Transverse colon (tissue), 4 donors: ENCODE data around the gene CTCF. TPM values are rescaled to one million over a fixed set of nuclear protein-coding genes. Genes with fewer than 3 reads are reported as not detected.

Experiments
- DNase-seq: peaks from one replicate; pipeline ENCODE4 v3.0.0-alpha.2; 2019
- H3K27ac ChIP-seq, 4 donors: fragments of 200-600 bp; sonication (generic); 2 replicates each; pipeline ENCODE4 v1.5.1; 2016 to 2018; ENCODE audit warnings: inconsistent platforms in 4 of 4
- H3K27me3 ChIP-seq: fragments of 200-600 bp; sonication (generic); 2 replicates; pipeline ENCODE4 v1.5.1; 2017; ENCODE audit warnings: inconsistent platforms
- H3K36me3 ChIP-seq, 4 donors: fragments of 200-600 bp; sonication (generic); 2 replicates each; pipeline ENCODE4 v1.5.1; 2017 to 2019; ENCODE audit warnings: inconsistent platforms in 4 of 4
- H3K4me1 ChIP-seq, 4 donors: fragments of 200-600 bp; sonication (generic); 2 replicates each; pipeline ENCODE4 v1.5.1; 2017 to 2020; ENCODE audit warnings: inconsistent platforms in 4 of 4
- H3K4me3 ChIP-seq, 4 donors: fragments of 200-600 bp; sonication (generic); 1 replicate in 1 of 4; 2 replicates in 3 of 4; pipeline versions ENCODE4 v1.5.1 to v1.6.1; 2017 to 2019; ENCODE audit warnings: inconsistent platforms in 4 of 4
- H3K9me3 ChIP-seq, 2 donors: fragments of 200-600 bp; sonication (generic); 2 replicates each; pipeline ENCODE4 v1.5.1; 2017 to 2019; ENCODE audit warnings: inconsistent platforms in 2 of 2
- CTCF ChIP-seq, 5 experiments: fragments of 200-600 bp in 3 of 5; fragments of 450-650 bp in 2 of 5; sonication (generic) in 3 of 5; IDR thresholded peaks; 1 replicate in 2 of 5; 2 replicates in 3 of 5; pipeline ENCODE4 v1.5.1; 2016 to 2017; ENCODE audit warnings: antibody characterized with exemption in 5 of 5, inconsistent platforms in 3 of 5, mild to moderate bottlenecking in 2 of 5, moderate library complexity in 1 of 5
- EP300 ChIP-seq: sonication (generic); formaldehyde crosslinking; IDR thresholded peaks from one replicate; pipeline ENCODE4 v1.6.1; 2017; ENCODE audit warnings: antibody characterized with exemption, low read depth
- POLR2A ChIP-seq: fragments of 450-650 bp; IDR thresholded peaks from one replicate; pipeline ENCODE4 v1.6.1; 2016; ENCODE audit warnings: antibody characterized with exemption, mild to moderate bottlenecking, moderate library complexity
- POLR2AphosphoS5 ChIP-seq, 3 donors: sonication (generic); formaldehyde crosslinking; IDR thresholded peaks; one replicate each; pipeline ENCODE4 v1.6.1; 2016; ENCODE audit warnings: antibody characterized with exemption in 3 of 3
- WGBS, 2 donors: methylation state at CpG; one replicate each; pipeline ENCODE4 v1.1.5; 2018; ENCODE audit warnings: low coverage in 1 of 2; 5-methylcytosine and 5-hydroxymethylcytosine counted together
- in situ Hi-C, 4 donors: fragments of 200-750 bp; cut with MboI; loops; one replicate each; pipeline versions ENCODE4 v1.15.0 to v1.15.1; 2017; ENCODE audit warnings: low sequenced_read_pairs in 3 of 4, low pct_ligation_motif_present in 1 of 4, low pct_unique_long_range_greater_than_20kb in 1 of 4
- intact Hi-C: fragments of 100-400 bp; cut with DNase I; formaldehyde crosslinking; loops from one replicate; pipeline ENCODE4 v1.15.1; 2023; ENCODE audit warnings: low total_unique reads
- total RNA-seq, 4 donors: library from RNA; depleted of rRNA; stranded (reverse); fragments of >200 nt; gene quantifications; one replicate each; pipeline ENCODE4 v1.1.0, GENCODE V29; 2016

The CTCF gene
- total RNA-seq, 4 donors from 2014 or later: 40.0 to 46.8 (median 41.9) TPM

GRCh38 chr16:67672739-67673662 lies 110.7 kb downstream of the CTCF start:
- Histone ChIP-seq H3K4me3 (no peak overlapping the region), H3K27ac (peak overlapping the region; percentile 73 to 84 (median 82)), H3K4me1 (peaks cover 27 to 53% (median 40%) of the 10 kb centered on the region in 4 donors), H3K36me3 (no peaks in the 10 kb centered on the region), H3K9me3 (no peaks in the 10 kb centered on the region), H3K27me3 (no peaks in the 10 kb centered on the region)
- in situ Hi-C loops (loop anchor here in 3 of 4 donors (10.0 to 25.0 kb wide), 2 partner anchors 111 to 142 kb away; partner anchors contain the start of gene CTCF (in 2 of the 3)), intact Hi-C loops (no loop called here)
- TF ChIP-seq POLR2A (no peak), POLR2AphosphoS5 (IDR thresholded peaks at IDR 0.05) (no peak), EP300 (no peak), CTCF (IDR thresholded peaks at IDR 0.05) (peak; percentile 64 to 84 (median 74))
- WGBS, 2 donors: 44% methylated on average over 13 of the region's 13 CpGs; no CpG with 5 or more reads in 1 of the 2 donors
- peak; percentile 79 for DNase-seq

- no peak overlapping the region for H3K4me3 ChIP-seq
- in situ Hi-C loops: loop anchor here in 3 of 4 donors (10.0 to 25.0 kb wide), 2 partner anchors 112 to 141 kb away; partner anchors contain the start of gene CTCF (in 2 of the 3)
- H3K27ac ChIP-seq: peak overlapping the region; percentile 73 to 84 (median 82)
- no peaks in the 10 kb centered on the region for H3K27me3 ChIP-seq
- H3K36me3 ChIP-seq: no peaks in the 10 kb centered on the region
- TF ChIP-seq POLR2AphosphoS5 (IDR thresholded peaks at IDR 0.05): peak in 2 of 3 donors; percentile 21 to 30
- TF ChIP-seq POLR2A: no peak
- TF ChIP-seq CTCF (IDR thresholded peaks at IDR 0.05): no peak
- no peak for TF ChIP-seq EP300
- DNase-seq: peak; percentile 82
- H3K9me3 ChIP-seq: no peaks in the 10 kb centered on the region
- intact Hi-C loops: no loop called here
- H3K4me1 ChIP-seq: peaks cover 24 to 60% (median 44%) of the 10 kb centered on the region in 4 donors
- WGBS, 2 donors: 35 to 52% methylated on average over 8 to 16 of the region's 21 CpGs
Observed at GRCh38 chr16:67673712-67674580, 111.6 kb downstream of the CTCF start.

- H3K27ac ChIP-seq: peak overlapping the region; percentile 73 to 84 (median 82)
- no peak for DNase-seq
- 87% methylated on average over 28 of the region's 28 CpGs; no CpG with 5 or more reads in 1 of the 2 donors for WGBS, 2 donors
- in situ Hi-C loops (loop anchor here in 3 of 4 donors (10.0 to 25.0 kb wide), 2 partner anchors 113 to 140 kb away; partner anchors contain the start of gene CTCF (in 2 of the 3)), intact Hi-C loops (no loop called here)
- TF ChIP-seq CTCF (IDR thresholded peaks at IDR 0.05) (peak in 1 of 5 experiments; percentile 30), POLR2A (peak; percentile 7), EP300 (no peak), POLR2AphosphoS5 (IDR thresholded peaks at IDR 0.05) (no peak)
- H3K36me3 ChIP-seq: no peaks in the 10 kb centered on the region
- no peaks in the 10 kb centered on the region for H3K9me3 ChIP-seq
- peaks cover 24 to 64% (median 45%) of the 10 kb centered on the region in 4 donors for H3K4me1 ChIP-seq
- no peaks in the 10 kb centered on the region for H3K27me3 ChIP-seq
- H3K4me3 ChIP-seq: no peak overlapping the region
Observed at GRCh38 chr16:67674851-67675578, 112.7 kb downstream of the CTCF start.
